Fibroblast of villous mesenchyme (primary cell): Measurements from ENCODE around the gene H2AZ2. TPM values are rescaled to one million over a fixed set of nuclear protein-coding genes. Genes with fewer than 3 reads are reported as not detected.
"Not testable (repeated sequence)": the region's sequence is repeated elsewhere in the genome, so short reads cannot be mapped to it uniquely, and the experiment has no call there.

Source experiments
- DNase-seq: peaks from one replicate; pipeline ENCODE4 v3.0.0-alpha.2; 2010; ENCODE audit warnings: low read depth
- H3K4me3 ChIP-seq: 2 replicates; pipeline ENCODE4 v1.5.1; 2011; ENCODE audit warnings: low read depth, mild to moderate bottlenecking, low read length
- CTCF ChIP-seq: IDR thresholded peaks from 2 replicates; pipeline ENCODE4 v1.5.1; 2012; ENCODE audit warnings: low read depth, mild to moderate bottlenecking, low read length; ENCODE audit not compliant: insufficient read depth
- total RNA-seq: library from RNA; depleted of rRNA; stranded (reverse); fragments of >200 nt; gene quantifications from 2 replicates; pipeline ENCODE4 v1.2.3, GENCODE V29; 2012

Gene H2AZ2
- total RNA-seq, 1 donor, result 111 TPM

- TF ChIP-seq CTCF, result no peak
- H3K4me3 ChIP-seq, result peak overlapping the region; percentile 78
- DNase-seq, result peak; percentile 71
Measured at GRCh38 chr7:44881610-44882009, 33.7 kb upstream of the H2AZ2 start.

GRCh38 chr7:44881066-44881600 lies 33.2 kb upstream of the H2AZ2 start:
- DNase-seq, result peak; percentile 50
- H3K4me3 ChIP-seq, result peak overlapping the region; percentile 78
- TF ChIP-seq CTCF, result no peak

- no peak for DNase-seq
- H3K4me3 ChIP-seq, result peak overlapping the region; percentile 78
- no peak for TF ChIP-seq CTCF
Measured at GRCh38 chr7:44880317-44881018, 32.6 kb upstream of the H2AZ2 start.

GRCh38 chr7:44876393-44876792 lies 28.5 kb upstream of the H2AZ2 start:
- H3K4me3 ChIP-seq, result no peak overlapping the region
- DNase-seq, result no peak
- no peak for TF ChIP-seq CTCF

GRCh38 chr7:44875241-44875640 lies 27.4 kb upstream of the H2AZ2 start:
- peak; percentile 35 for DNase-seq
- no peak overlapping the region for H3K4me3 ChIP-seq
- TF ChIP-seq CTCF, result no peak

- no peak overlapping the region for H3K4me3 ChIP-seq
- no peak for TF ChIP-seq CTCF
- no peak for DNase-seq
Measured at GRCh38 chr7:44872787-44873186, 24.9 kb upstream of the H2AZ2 start.

GRCh38 chr7:44871918-44872317 lies 24.0 kb upstream of the H2AZ2 start:
- not testable (repeated sequence) for DNase-seq, H3K4me3 ChIP-seq

GRCh38 chr7:44870780-44871179 lies 22.9 kb upstream of the H2AZ2 start:
- DNase-seq, H3K4me3 ChIP-seq: not testable (repeated sequence)

GRCh38 chr7:44870336-44870735 lies 22.4 kb upstream of the H2AZ2 start:
- not testable (repeated sequence) for DNase-seq

More at GRCh38 chr7:44870336-44870735, 22.4 kb upstream of the H2AZ2 start:
- H3K4me3 ChIP-seq, result not testable (repeated sequence)
